ENCODE results near the gene SCAMP3.

The SCAMP3 gene

GRCh38 chr1:155282488-155283091 lies 20.4 kb upstream of the SCAMP3 start:
- no peak for DNase-seq (ENCODE audit: extremely low spot score)
- no peak for TF ChIP-seq FOXM1 (IDR thresholded peaks at IDR 0.05; ENCODE audit: borderline replicate concordance)
- TF ChIP-seq TARDBP (IDR thresholded peaks at IDR 0.05), result no peak
- TF ChIP-seq SP1 (IDR thresholded peaks at IDR 0.05), result no peak
- no peak for TF ChIP-seq L3MBTL2 (conservative IDR thresholded peaks at IDR 0.05)
- TF ChIP-seq PKNOX1 (IDR thresholded peaks at IDR 0.05), result no peak
- TF ChIP-seq ZNF384 (IDR thresholded peaks at IDR 0.05), result no peak
- TF ChIP-seq LEF1 (IDR thresholded peaks at IDR 0.05; ENCODE audit: borderline replicate concordance), result no peak
- TF ChIP-seq FOXA1 (IDR thresholded peaks at IDR 0.05), result no peak
- TF ChIP-seq CTBP1 (IDR thresholded peaks at IDR 0.05; ENCODE audit: borderline replicate concordance), result no peak
- TF ChIP-seq ARNT (IDR thresholded peaks at IDR 0.05), result no peak
- ChIA-PET POLR2A (interaction anchor here (2.4 kb wide), 1 partner anchor 9 kb away, joined by 10 read pairs; the partner anchor contains the start of gene CLK2), CTCF (no interaction called here)

GRCh38 chr1:155279268-155279667 lies 17.1 kb upstream of the SCAMP3 start:
- TF ChIP-seq L3MBTL2 (conservative IDR thresholded peaks at IDR 0.05) (no peak), SP1 (IDR thresholded peaks at IDR 0.05) (no peak), ZNF384 (IDR thresholded peaks at IDR 0.05) (no peak), NFRKB (IDR thresholded peaks at IDR 0.05) (no peak), FOXM1 (IDR thresholded peaks at IDR 0.05; ENCODE audit: borderline replicate concordance) (no peak), SUZ12 (IDR thresholded peaks at IDR 0.05) (no peak), LEF1 (IDR thresholded peaks at IDR 0.05; ENCODE audit: borderline replicate concordance) (no peak), FOXA1 (IDR thresholded peaks at IDR 0.05) (no peak), HDGF (IDR thresholded peaks at IDR 0.05; ENCODE audit: borderline replicate concordance) (no peak), PKNOX1 (IDR thresholded peaks at IDR 0.05) (no peak), FOXK2 (IDR thresholded peaks at IDR 0.05) (no peak), ELF4 (IDR thresholded peaks at IDR 0.05) (no peak), TARDBP (IDR thresholded peaks at IDR 0.05) (no peak), BHLHE40 (IDR thresholded peaks at IDR 0.05; ENCODE audit: borderline replicate concordance) (no peak), CTBP1 (IDR thresholded peaks at IDR 0.05; ENCODE audit: borderline replicate concordance) (no peak), ARNT (IDR thresholded peaks at IDR 0.05) (no peak)
- ChIA-PET CTCF (interaction anchor here (1.2 to 1.4 kb wide), 3 partner anchors 28 to 43 kb away, joined by 3 to 6 read pairs (median 3); no protein-coding TSS in a partner anchor), POLR2A (interaction anchor here (1.2 to 2.4 kb wide), 6 partner anchors 14 to 34 kb away, joined by 3 to 10 read pairs (median 4); partner anchors contain the start of genes ENTREP3 and FDPS)
- DNase-seq (ENCODE audit: extremely low spot score), result no peak

GRCh38 chr1:155278689-155279160 lies 16.6 kb upstream of the SCAMP3 start:
- POLR2A ChIA-PET, result interaction anchor here (1.2 to 2.4 kb wide), 7 partner anchors 14 to 43 kb away, joined by 3 to 10 read pairs (median 4); partner anchors contain the start of genes ENTREP3 and FDPS
- CTCF ChIA-PET, result interaction anchor here (0.5 to 1.4 kb wide), 7 partner anchors 19 to 291 kb away, joined by 3 to 11 read pairs (median 4); no protein-coding TSS in a partner anchor
- TF ChIP-seq FOXM1 (IDR thresholded peaks at IDR 0.05; ENCODE audit: borderline replicate concordance) (no peak), HDGF (IDR thresholded peaks at IDR 0.05; ENCODE audit: borderline replicate concordance) (no peak), BHLHE40 (IDR thresholded peaks at IDR 0.05; ENCODE audit: borderline replicate concordance) (no peak), LEF1 (IDR thresholded peaks at IDR 0.05; ENCODE audit: borderline replicate concordance) (no peak), ARNT (IDR thresholded peaks at IDR 0.05) (no peak), NFRKB (IDR thresholded peaks at IDR 0.05) (no peak), L3MBTL2 (conservative IDR thresholded peaks at IDR 0.05) (no peak), PKNOX1 (IDR thresholded peaks at IDR 0.05) (no peak), SUZ12 (IDR thresholded peaks at IDR 0.05) (no peak), SP1 (IDR thresholded peaks at IDR 0.05) (no peak), CTBP1 (IDR thresholded peaks at IDR 0.05; ENCODE audit: borderline replicate concordance) (no peak), FOXA1 (IDR thresholded peaks at IDR 0.05) (no peak), TARDBP (IDR thresholded peaks at IDR 0.05) (no peak), ZNF384 (IDR thresholded peaks at IDR 0.05) (no peak), FOXK2 (IDR thresholded peaks at IDR 0.05) (no peak), ELF4 (IDR thresholded peaks at IDR 0.05) (no peak)
- no peak for DNase-seq (ENCODE audit: extremely low spot score)

GRCh38 chr1:155277902-155278688 lies 15.9 kb upstream of the SCAMP3 start:
- TF ChIP-seq ELF4 (IDR thresholded peaks at IDR 0.05) (no peak), TARDBP (IDR thresholded peaks at IDR 0.05) (no peak), CTBP1 (IDR thresholded peaks at IDR 0.05; ENCODE audit: borderline replicate concordance) (no peak), FOXM1 (IDR thresholded peaks at IDR 0.05; ENCODE audit: borderline replicate concordance) (no peak), HDGF (IDR thresholded peaks at IDR 0.05; ENCODE audit: borderline replicate concordance) (no peak), ZNF384 (IDR thresholded peaks at IDR 0.05) (no peak)
- POLR2A ChIA-PET, result interaction anchor here (1.2 to 2.4 kb wide), 7 partner anchors 15 to 44 kb away, joined by 3 to 10 read pairs (median 4); partner anchors contain the start of genes ENTREP3 and FDPS
- CTCF ChIA-PET, result interaction anchor here (0.5 to 1.4 kb wide), 8 partner anchors 20 to 291 kb away, joined by 3 to 11 read pairs (median 4); no protein-coding TSS in a partner anchor
- DNase-seq (ENCODE audit: extremely low spot score), result peak; percentile 68
